Erythroblast (primary cell): ENCODE data around the gene ANAPC5.

Experiments used
- GATA1 ChIP-seq: IDR thresholded peaks from 2 replicates; pipeline ENCODE4 v1.6.1; 2011; ENCODE audit warnings: low read depth, mild to moderate bottlenecking, control low read depth, low read length, moderate library complexity
- POLR2A ChIP-seq: IDR thresholded peaks from 2 replicates; pipeline ENCODE4 v1.6.1; 2011; ENCODE audit warnings: mild to moderate bottlenecking, low read length

DNA sequence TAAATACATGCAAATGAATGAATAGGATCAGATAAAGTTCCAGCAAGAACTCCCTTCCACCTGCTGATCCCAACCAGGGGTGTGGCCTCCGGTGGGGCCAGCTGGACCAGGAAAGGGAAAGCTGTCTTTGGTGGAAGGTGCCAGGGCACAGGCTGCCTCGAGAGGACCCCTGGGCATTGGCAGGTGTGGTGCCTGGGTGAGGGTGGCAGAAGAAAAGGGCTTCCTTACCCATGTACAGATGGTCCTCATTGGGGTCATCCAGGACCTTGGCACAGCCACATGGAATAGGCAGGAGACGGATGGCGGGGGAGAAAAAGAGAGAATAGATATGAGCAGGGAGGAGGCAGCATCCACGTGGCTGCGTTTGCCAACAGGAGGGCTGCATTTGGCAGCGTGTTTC is 92.1 kb downstream of the ANAPC5 start:
- TF ChIP-seq POLR2A (no peak), GATA1 (no peak)
